Tibial artery (tissue), 4 donors: ENCODE results near the gene REPS2.

ENCODE experiments used
- DNase-seq, 2 donors: peaks; one replicate each; pipeline ENCODE4 v3.0.0-alpha.2; 2019
- H3K27ac ChIP-seq, 2 donors: fragments of 200-600 bp; sonication (generic) in 1 of 2; 1 replicate in 1 of 2; 2 replicates in 1 of 2; pipeline ENCODE4 v1.5.1; 2018 to 2019; ENCODE audit warnings: mild to moderate bottlenecking in 1 of 2
- H3K27me3 ChIP-seq, 2 donors: fragments of 200-600 bp; sonication (generic) in 1 of 2; one replicate each; pipeline versions ENCODE4 v1.5.1 to v1.6.0; 2016 to 2019
- H3K36me3 ChIP-seq, 3 donors: fragments of 200-600 bp; sonication (generic) in 2 of 3; one replicate each; pipeline ENCODE4 v1.5.1; 2016 to 2019; ENCODE audit warnings: mild to moderate bottlenecking in 2 of 3
- H3K4me1 ChIP-seq, 4 donors: fragments of 200-600 bp; sonication (generic) in 2 of 4; 1 replicate in 3 of 4; 2 replicates in 1 of 4; pipeline ENCODE4 v1.5.1; 2016 to 2019
- H3K4me3 ChIP-seq, 2 donors: fragments of 200-600 bp; sonication (generic) in 1 of 2; 1 replicate in 1 of 2; 2 replicates in 1 of 2; pipeline ENCODE4 v1.5.1; 2018 to 2019; ENCODE audit warnings: mild to moderate bottlenecking in 2 of 2
- H3K9me3 ChIP-seq, 3 donors: fragments of 200-600 bp; sonication (generic) in 1 of 3; one replicate each; pipeline ENCODE4 v1.5.1; 2016 to 2019
- CTCF ChIP-seq, 2 experiments: fragments of 200-600 bp in 1 of 2; fragments of 450-650 bp in 1 of 2; IDR thresholded peaks; one replicate each; pipeline ENCODE4 v1.5.1; 2017 to 2019; ENCODE audit warnings: antibody characterized with exemption in 2 of 2, mild to moderate bottlenecking in 1 of 2, moderate library complexity in 1 of 2
- intact Hi-C: fragments of 100-400 bp; cut with DNase I; formaldehyde crosslinking; loops from one replicate; pipeline ENCODE4 v1.15.0; 2023; ENCODE audit warnings: low total_unique reads

The REPS2 gene

GRCh38 chrX:17017134-17017533 is 70.7 kb downstream of the REPS2 start:
- Histone ChIP-seq H3K27me3 (no peaks in the 10 kb centered on the region), H3K4me1 (no peaks in the 10 kb centered on the region), H3K27ac (no peak overlapping the region), H3K36me3 (no peaks in the 10 kb centered on the region), H3K4me3 (no peak overlapping the region), H3K9me3 (no peaks in the 10 kb centered on the region)
- intact Hi-C loops: no loop called here
- no peak for DNase-seq
- TF ChIP-seq CTCF (IDR thresholded peaks at IDR 0.05): no peak

GRCh38 chrX:17020356-17020755 is 73.9 kb downstream of the REPS2 start:
- no peaks in the 10 kb centered on the region for H3K9me3 ChIP-seq
- H3K27ac ChIP-seq: no peak overlapping the region
- H3K4me1 ChIP-seq: no peaks in the 10 kb centered on the region
- intact Hi-C loops: loop anchor here (5.0 kb wide), 1 partner anchor 468 kb away; no protein-coding TSS in a partner anchor
- H3K27me3 ChIP-seq: no peaks in the 10 kb centered on the region
- no peak for TF ChIP-seq CTCF (IDR thresholded peaks at IDR 0.05)
- no peak for DNase-seq
- no peak overlapping the region for H3K4me3 ChIP-seq
- H3K36me3 ChIP-seq: no peaks in the 10 kb centered on the region

GRCh38 chrX:17020851-17021821 is 74.7 kb downstream of the REPS2 start:
- Histone ChIP-seq H3K4me3 (no peak overlapping the region), H3K27ac (no peak overlapping the region), H3K9me3 (no peaks in the 10 kb centered on the region), H3K36me3 (no peaks in the 10 kb centered on the region), H3K27me3 (no peaks in the 10 kb centered on the region), H3K4me1 (no peaks in the 10 kb centered on the region)
- TF ChIP-seq CTCF (IDR thresholded peaks at IDR 0.05): no peak
- no peak for DNase-seq
- intact Hi-C loops: loop anchor here (5.0 kb wide), 1 partner anchor 469 kb away; no protein-coding TSS in a partner anchor

- Histone ChIP-seq H3K36me3 (no peaks in the 10 kb centered on the region), H3K4me1 (no peaks in the 10 kb centered on the region), H3K9me3 (no peaks in the 10 kb centered on the region), H3K4me3 (no peak overlapping the region), H3K27ac (no peak overlapping the region), H3K27me3 (no peaks in the 10 kb centered on the region)
- intact Hi-C loops: loop anchor here (5.0 kb wide), 1 partner anchor 470 kb away; no protein-coding TSS in a partner anchor
- no peak for TF ChIP-seq CTCF (IDR thresholded peaks at IDR 0.05)
- DNase-seq: no peak
Measured at GRCh38 chrX:17021851-17022604, 75.6 kb downstream of the REPS2 start.

GRCh38 chrX:17023661-17024060 is 77.2 kb downstream of the REPS2 start:
- TF ChIP-seq CTCF (IDR thresholded peaks at IDR 0.05): no peak
- intact Hi-C loops: loop anchor here (5.0 kb wide), 1 partner anchor 471 kb away; no protein-coding TSS in a partner anchor
- Histone ChIP-seq H3K27ac (no peak overlapping the region), H3K4me3 (no peak overlapping the region), H3K4me1 (no peaks in the 10 kb centered on the region), H3K36me3 (no peaks in the 10 kb centered on the region), H3K27me3 (no peaks in the 10 kb centered on the region), H3K9me3 (no peaks in the 10 kb centered on the region)
- no peak for DNase-seq
